GM23338 (cell line): ENCODE results near the gene TARP.

Source experiments
- ATAC-seq: fragments of 200-7000 bp; cut with Tn5 transposase; 3 replicates; pipeline ENCODE4 v1.9.1; 2020
- DNase-seq: peaks from one replicate; pipeline ENCODE4 v3.0.0-alpha.2; 2015; ENCODE audit warnings: low spot score
- H2AFZ ChIP-seq: fragments of 200-600 bp; sonication (generic); 2 replicates; pipeline ENCODE4 v1.8.0; 2016; ENCODE audit warnings: antibody characterized with exemption, mild to moderate bottlenecking, moderate library complexity
- H3F3A ChIP-seq: fragments of 200-600 bp; sonication (generic); replicated peaks from 2 replicates; pipeline ENCODE4 v1.8.0; 2017; ENCODE audit warnings: antibody characterized with exemption, mixed run types, low read depth
- H3K27ac ChIP-seq: fragments of 200-600 bp; sonication (generic); 2 replicates; pipeline ENCODE4 v1.6.1; 2016; ENCODE audit warnings: low read depth
- H3K27me3 ChIP-seq: fragments of 200-600 bp; sonication (generic); 2 replicates; pipeline ENCODE4 v1.8.0; 2016; ENCODE audit warnings: mild to moderate bottlenecking, mixed run types, moderate library complexity; ENCODE audit not compliant: insufficient read depth
- H3K36me3 ChIP-seq: fragments of 200-600 bp; sonication (generic); 2 replicates; pipeline ENCODE4 v1.8.0; 2016; ENCODE audit warnings: mild to moderate bottlenecking; ENCODE audit not compliant: insufficient read depth
- H3K4me1 ChIP-seq: fragments of 200-600 bp; sonication (generic); 2 replicates; pipeline ENCODE4 v1.8.0; 2016; ENCODE audit warnings: mild to moderate bottlenecking, moderate library complexity; ENCODE audit not compliant: insufficient read depth
- H3K4me2 ChIP-seq: fragments of 200-600 bp; sonication (generic); 2 replicates; pipeline ENCODE4 v1.7.1; 2017; ENCODE audit warnings: mixed run types
- H3K4me3 ChIP-seq: fragments of 200-600 bp; sonication (generic); 2 replicates; pipeline ENCODE4 v1.6.1; 2016; ENCODE audit warnings: mixed run types
- H3K79me2 ChIP-seq: fragments of 200-600 bp; sonication (generic); replicated peaks from 2 replicates; pipeline ENCODE4 v1.8.0; 2017; ENCODE audit warnings: mild to moderate bottlenecking; ENCODE audit not compliant: insufficient read depth
- H3K9me2 ChIP-seq: fragments of 200-600 bp; sonication (generic); 2 replicates; pipeline ENCODE4 v1.8.0; 2017; ENCODE audit not compliant: insufficient read depth
- H4K20me1 ChIP-seq: fragments of 200-600 bp; sonication (generic); replicated peaks from 2 replicates; pipeline ENCODE4 v1.8.0; 2017; ENCODE audit warnings: mild to moderate bottlenecking; ENCODE audit not compliant: insufficient read depth
- H3K27ac Mint-ChIP-seq: 2 replicates; pipeline ENCODE4 v1.8.0; 2020; ENCODE audit warnings: inconsistent platforms, mild to moderate bottlenecking, moderate library complexity, mixed read lengths
- H3K27me3 Mint-ChIP-seq: 3 replicates; pipeline ENCODE4 v1.8.0; 2022; ENCODE audit warnings: low read depth, mild to moderate bottlenecking, moderate library complexity, mixed read lengths, inconsistent platforms; ENCODE audit not compliant: insufficient read depth, poor library complexity
- H3K36me3 Mint-ChIP-seq: 3 replicates; pipeline ENCODE4 v1.8.0; 2021; ENCODE audit warnings: low read depth, mild to moderate bottlenecking, inconsistent platforms, moderate library complexity, mixed read lengths
- H3K4me1 Mint-ChIP-seq: 3 replicates; pipeline ENCODE4 v1.8.0; 2020; ENCODE audit warnings: mild to moderate bottlenecking, inconsistent platforms, mixed read lengths
- H3K4me3 Mint-ChIP-seq: 3 replicates; pipeline ENCODE4 v1.8.0; 2021; ENCODE audit warnings: moderate library complexity, mild to moderate bottlenecking, inconsistent platforms, mixed read lengths
- H3K9me3 Mint-ChIP-seq: 3 replicates; pipeline ENCODE4 v1.8.0; 2020; ENCODE audit warnings: moderate library complexity, mild to moderate bottlenecking, inconsistent platforms, mixed read lengths
- CREB1 ChIP-seq: fragments of 250-450 bp; sonication (Bioruptor Pico); IDR thresholded peaks from 2 replicates; pipeline ENCODE4 v1.5.0; 2020; ENCODE audit warnings: low read depth, mild to moderate bottlenecking, moderate library complexity
- EZH2 ChIP-seq: fragments of 200-600 bp; sonication (generic); IDR thresholded peaks from one replicate; pipeline ENCODE4 v1.8.0; 2017; ENCODE audit warnings: antibody characterized with exemption, mild to moderate bottlenecking, low read depth; ENCODE audit not compliant: unreplicated experiment
- EZH2phosphoT487 ChIP-seq: fragments of 200-600 bp; sonication (generic); IDR thresholded peaks from one replicate; pipeline ENCODE4 v1.8.1; 2018; ENCODE audit warnings: antibody characterized with exemption; ENCODE audit not compliant: unreplicated experiment
- JUNB ChIP-seq: IDR thresholded peaks from one replicate; pipeline ENCODE4 v1.6.1; 2016; ENCODE audit warnings: antibody characterized with exemption; ENCODE audit not compliant: unreplicated experiment
- STAT1 ChIP-seq: IDR thresholded peaks from one replicate; pipeline ENCODE4 v1.6.1; 2016; ENCODE audit warnings: antibody characterized with exemption; ENCODE audit not compliant: unreplicated experiment
- ZNF114 ChIP-seq: fragments of 250-450 bp; sonication (Bioruptor Pico); IDR thresholded peaks from 2 replicates; pipeline ENCODE4 v1.5.0; 2020; ENCODE audit warnings: mild to moderate bottlenecking, moderate library complexity
- TF ChIP-seq, protein P1 (sequence below), 2 experiments: fragments of 200-600 bp in 1 of 2; sonication (generic) in 1 of 2; conservative IDR thresholded peaks; 2 replicates each; pipeline versions ENCODE4 v1.5.1 to v1.6.1; 2016 to 2017; ENCODE audit warnings: antibody characterized with exemption in 2 of 2, low read depth in 2 of 2, mild to moderate bottlenecking in 2 of 2, moderate library complexity in 1 of 2
- TF ChIP-seq, protein P2 (sequence below): IDR thresholded peaks from one replicate; pipeline ENCODE4 v1.6.1; 2018; ENCODE audit warnings: antibody characterized with exemption; ENCODE audit not compliant: unreplicated experiment
- TF ChIP-seq, protein P3 (sequence below): IDR thresholded peaks from 2 replicates; pipeline ENCODE4 v1.6.1; 2016; ENCODE audit warnings: antibody characterized with exemption
- TF ChIP-seq, protein P4 (sequence below): fragments of 250-450 bp; sonication (Bioruptor Pico); IDR thresholded peaks from 2 replicates; pipeline ENCODE4 v1.5.0; 2020; ENCODE audit warnings: mild to moderate bottlenecking, moderate library complexity

Gene TARP

DNA sequence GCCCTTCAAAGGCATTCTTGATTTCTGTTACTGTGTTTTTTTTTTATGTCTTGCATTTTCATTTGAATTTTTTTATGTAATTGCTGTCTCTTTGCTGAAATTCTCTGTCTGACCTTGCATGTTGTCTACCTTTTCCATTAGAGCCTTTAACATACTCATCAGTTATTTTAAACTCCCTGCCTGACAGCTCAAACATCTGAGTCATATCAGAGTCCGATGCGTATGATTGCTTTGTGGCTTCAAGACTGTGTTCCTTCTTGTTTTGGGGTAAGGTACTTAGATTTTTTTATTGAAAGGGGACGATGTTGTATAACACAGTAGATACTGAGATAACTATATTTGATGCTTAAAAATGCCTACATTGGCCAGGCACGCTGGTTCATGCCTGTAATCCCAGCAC is 9.7 kb upstream of the TARP start (continued):
- TF ChIP-seq STAT1 = no peak
- TF ChIP-seq, protein P1, sequence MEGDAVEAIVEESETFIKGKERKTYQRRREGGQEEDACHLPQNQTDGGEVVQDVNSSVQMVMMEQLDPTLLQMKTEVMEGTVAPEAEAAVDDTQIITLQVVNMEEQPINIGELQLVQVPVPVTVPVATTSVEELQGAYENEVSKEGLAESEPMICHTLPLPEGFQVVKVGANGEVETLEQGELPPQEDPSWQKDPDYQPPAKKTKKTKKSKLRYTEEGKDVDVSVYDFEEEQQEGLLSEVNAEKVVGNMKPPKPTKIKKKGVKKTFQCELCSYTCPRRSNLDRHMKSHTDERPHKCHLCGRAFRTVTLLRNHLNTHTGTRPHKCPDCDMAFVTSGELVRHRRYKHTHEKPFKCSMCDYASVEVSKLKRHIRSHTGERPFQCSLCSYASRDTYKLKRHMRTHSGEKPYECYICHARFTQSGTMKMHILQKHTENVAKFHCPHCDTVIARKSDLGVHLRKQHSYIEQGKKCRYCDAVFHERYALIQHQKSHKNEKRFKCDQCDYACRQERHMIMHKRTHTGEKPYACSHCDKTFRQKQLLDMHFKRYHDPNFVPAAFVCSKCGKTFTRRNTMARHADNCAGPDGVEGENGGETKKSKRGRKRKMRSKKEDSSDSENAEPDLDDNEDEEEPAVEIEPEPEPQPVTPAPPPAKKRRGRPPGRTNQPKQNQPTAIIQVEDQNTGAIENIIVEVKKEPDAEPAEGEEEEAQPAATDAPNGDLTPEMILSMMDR (conservative IDR thresholded peaks at IDR 0.05; ENCODE audit: low read depth in 2 of 2) = no peak
- TF ChIP-seq CREB1 (CRISPR knock-in tag) = no peak

DNA sequence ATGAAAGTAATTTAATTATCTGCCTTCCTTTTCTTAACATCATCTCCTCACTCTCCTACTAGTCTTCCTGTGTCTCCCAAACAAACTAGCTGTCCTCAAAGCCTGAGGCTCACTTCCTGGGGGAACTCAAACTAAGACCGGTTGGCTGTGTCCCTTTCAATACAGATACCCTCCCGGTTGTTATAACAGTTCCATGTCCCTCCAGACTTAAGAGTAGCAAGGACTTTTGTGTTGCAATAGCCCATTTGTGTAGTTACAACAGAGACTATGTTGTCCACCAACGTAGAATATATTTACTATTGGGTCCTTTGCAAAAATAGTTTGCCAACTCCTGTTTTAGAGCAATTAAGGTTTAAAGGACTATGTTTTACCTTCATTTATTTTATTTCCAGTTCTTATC is 8.6 kb upstream of the TARP start:
- H3K36me3 ChIP-seq = no peaks in the 10 kb centered on the region
- H3K27me3 ChIP-seq = no peaks in the 10 kb centered on the region
- H4K20me1 ChIP-seq = no peaks in the 10 kb centered on the region
- H3K27me3 Mint-ChIP-seq = no peaks in the 10 kb centered on the region
- H3K4me3 ChIP-seq = no peak overlapping the region
- H3K36me3 Mint-ChIP-seq = no peaks in the 10 kb centered on the region
- H3K4me2 ChIP-seq = no peak overlapping the region
- ATAC-seq (no peak), DNase-seq (no peak)
- H3K27ac ChIP-seq = no peak overlapping the region
- H3K9me2 ChIP-seq = 0 out of 2 replicates have a peak, but pooled peaks cover 4% of the 10 kb centered on the region
- H3K27ac Mint-ChIP-seq = no peak overlapping the region
- peaks cover 6% of the 10 kb centered on the region; the same call in 2 of the 3 replicates for H3K4me1 Mint-ChIP-seq
- H3K4me3 Mint-ChIP-seq = no peak overlapping the region
- no peaks in the 10 kb centered on the region for H3F3A ChIP-seq
- no peaks in the 10 kb centered on the region for H3K4me1 ChIP-seq
- no peaks in the 10 kb centered on the region for H3K79me2 ChIP-seq
- H3K9me3 Mint-ChIP-seq = no peaks in the 10 kb centered on the region
- no peak overlapping the region for H2AFZ ChIP-seq
- TF ChIP-seq, protein P1 (conservative IDR thresholded peaks at IDR 0.05; ENCODE audit: low read depth in 2 of 2) = no peak
- TF ChIP-seq EZH2 (no peak), JUNB (no peak), EZH2phosphoT487 (no peak), ZNF114 (CRISPR knock-in tag) (no peak), STAT1 (no peak)
- TF ChIP-seq, protein P2, sequence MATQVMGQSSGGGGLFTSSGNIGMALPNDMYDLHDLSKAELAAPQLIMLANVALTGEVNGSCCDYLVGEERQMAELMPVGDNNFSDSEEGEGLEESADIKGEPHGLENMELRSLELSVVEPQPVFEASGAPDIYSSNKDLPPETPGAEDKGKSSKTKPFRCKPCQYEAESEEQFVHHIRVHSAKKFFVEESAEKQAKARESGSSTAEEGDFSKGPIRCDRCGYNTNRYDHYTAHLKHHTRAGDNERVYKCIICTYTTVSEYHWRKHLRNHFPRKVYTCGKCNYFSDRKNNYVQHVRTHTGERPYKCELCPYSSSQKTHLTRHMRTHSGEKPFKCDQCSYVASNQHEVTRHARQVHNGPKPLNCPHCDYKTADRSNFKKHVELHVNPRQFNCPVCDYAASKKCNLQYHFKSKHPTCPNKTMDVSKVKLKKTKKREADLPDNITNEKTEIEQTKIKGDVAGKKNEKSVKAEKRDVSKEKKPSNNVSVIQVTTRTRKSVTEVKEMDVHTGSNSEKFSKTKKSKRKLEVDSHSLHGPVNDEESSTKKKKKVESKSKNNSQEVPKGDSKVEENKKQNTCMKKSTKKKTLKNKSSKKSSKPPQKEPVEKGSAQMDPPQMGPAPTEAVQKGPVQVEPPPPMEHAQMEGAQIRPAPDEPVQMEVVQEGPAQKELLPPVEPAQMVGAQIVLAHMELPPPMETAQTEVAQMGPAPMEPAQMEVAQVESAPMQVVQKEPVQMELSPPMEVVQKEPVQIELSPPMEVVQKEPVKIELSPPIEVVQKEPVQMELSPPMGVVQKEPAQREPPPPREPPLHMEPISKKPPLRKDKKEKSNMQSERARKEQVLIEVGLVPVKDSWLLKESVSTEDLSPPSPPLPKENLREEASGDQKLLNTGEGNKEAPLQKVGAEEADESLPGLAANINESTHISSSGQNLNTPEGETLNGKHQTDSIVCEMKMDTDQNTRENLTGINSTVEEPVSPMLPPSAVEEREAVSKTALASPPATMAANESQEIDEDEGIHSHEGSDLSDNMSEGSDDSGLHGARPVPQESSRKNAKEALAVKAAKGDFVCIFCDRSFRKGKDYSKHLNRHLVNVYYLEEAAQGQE = no peak
- TF ChIP-seq, protein P3, sequence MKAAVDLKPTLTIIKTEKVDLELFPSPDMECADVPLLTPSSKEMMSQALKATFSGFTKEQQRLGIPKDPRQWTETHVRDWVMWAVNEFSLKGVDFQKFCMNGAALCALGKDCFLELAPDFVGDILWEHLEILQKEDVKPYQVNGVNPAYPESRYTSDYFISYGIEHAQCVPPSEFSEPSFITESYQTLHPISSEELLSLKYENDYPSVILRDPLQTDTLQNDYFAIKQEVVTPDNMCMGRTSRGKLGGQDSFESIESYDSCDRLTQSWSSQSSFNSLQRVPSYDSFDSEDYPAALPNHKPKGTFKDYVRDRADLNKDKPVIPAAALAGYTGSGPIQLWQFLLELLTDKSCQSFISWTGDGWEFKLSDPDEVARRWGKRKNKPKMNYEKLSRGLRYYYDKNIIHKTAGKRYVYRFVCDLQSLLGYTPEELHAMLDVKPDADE = no peak
- TF ChIP-seq, protein P4, sequence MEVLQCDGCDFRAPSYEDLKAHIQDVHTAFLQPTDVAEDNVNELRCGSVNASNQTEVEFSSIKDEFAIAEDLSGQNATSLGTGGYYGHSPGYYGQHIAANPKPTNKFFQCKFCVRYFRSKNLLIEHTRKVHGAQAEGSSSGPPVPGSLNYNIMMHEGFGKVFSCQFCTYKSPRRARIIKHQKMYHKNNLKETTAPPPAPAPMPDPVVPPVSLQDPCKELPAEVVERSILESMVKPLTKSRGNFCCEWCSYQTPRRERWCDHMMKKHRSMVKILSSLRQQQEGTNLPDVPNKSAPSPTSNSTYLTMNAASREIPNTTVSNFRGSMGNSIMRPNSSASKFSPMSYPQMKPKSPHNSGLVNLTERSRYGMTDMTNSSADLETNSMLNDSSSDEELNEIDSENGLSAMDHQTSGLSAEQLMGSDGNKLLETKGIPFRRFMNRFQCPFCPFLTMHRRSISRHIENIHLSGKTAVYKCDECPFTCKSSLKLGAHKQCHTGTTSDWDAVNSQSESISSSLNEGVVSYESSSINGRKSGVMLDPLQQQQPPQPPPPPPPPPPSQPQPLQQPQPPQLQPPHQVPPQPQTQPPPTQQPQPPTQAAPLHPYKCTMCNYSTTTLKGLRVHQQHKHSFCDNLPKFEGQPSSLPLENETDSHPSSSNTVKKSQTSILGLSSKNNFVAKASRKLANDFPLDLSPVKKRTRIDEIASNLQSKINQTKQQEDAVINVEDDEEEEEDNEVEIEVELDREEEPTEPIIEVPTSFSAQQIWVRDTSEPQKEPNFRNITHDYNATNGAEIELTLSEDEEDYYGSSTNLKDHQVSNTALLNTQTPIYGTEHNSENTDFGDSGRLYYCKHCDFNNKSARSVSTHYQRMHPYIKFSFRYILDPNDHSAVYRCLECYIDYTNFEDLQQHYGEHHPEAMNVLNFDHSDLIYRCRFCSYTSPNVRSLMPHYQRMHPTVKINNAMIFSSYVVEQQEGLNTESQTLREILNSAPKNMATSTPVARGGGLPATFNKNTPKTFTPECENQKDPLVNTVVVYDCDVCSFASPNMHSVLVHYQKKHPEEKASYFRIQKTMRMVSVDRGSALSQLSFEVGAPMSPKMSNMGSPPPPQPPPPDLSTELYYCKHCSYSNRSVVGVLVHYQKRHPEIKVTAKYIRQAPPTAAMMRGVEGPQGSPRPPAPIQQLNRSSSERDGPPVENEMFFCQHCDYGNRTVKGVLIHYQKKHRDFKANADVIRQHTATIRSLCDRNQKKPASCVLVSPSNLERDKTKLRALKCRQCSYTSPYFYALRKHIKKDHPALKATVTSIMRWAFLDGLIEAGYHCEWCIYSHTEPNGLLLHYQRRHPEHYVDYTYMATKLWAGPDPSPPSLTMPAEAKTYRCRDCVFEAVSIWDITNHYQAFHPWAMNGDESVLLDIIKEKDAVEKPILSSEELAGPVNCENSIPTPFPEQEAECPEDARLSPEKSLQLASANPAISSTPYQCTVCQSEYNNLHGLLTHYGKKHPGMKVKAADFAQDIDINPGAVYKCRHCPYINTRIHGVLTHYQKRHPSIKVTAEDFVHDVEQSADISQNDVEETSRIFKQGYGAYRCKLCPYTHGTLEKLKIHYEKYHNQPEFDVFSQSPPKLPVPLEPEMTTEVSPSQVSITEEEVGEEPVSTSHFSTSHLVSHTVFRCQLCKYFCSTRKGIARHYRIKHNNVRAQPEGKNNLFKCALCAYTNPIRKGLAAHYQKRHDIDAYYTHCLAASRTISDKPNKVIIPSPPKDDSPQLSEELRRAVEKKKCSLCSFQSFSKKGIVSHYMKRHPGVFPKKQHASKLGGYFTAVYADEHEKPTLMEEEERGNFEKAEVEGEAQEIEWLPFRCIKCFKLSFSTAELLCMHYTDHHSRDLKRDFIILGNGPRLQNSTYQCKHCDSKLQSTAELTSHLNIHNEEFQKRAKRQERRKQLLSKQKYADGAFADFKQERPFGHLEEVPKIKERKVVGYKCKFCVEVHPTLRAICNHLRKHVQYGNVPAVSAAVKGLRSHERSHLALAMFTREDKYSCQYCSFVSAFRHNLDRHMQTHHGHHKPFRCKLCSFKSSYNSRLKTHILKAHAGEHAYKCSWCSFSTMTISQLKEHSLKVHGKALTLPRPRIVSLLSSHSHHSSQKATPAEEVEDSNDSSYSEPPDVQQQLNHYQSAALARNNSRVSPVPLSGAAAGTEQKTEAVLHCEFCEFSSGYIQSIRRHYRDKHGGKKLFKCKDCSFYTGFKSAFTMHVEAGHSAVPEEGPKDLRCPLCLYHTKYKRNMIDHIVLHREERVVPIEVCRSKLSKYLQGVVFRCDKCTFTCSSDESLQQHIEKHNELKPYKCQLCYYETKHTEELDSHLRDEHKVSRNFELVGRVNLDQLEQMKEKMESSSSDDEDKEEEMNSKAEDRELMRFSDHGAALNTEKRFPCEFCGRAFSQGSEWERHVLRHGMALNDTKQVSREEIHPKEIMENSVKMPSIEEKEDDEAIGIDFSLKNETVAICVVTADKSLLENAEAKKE (CRISPR knock-in tag) = no peak
